Suprapubic skin (tissue), 4 donors: Measurements from ENCODE around the gene PDRG1. TPM values are rescaled to one million over a fixed set of nuclear protein-coding genes. Genes with fewer than 3 reads are reported as not detected.

ENCODE experiments used
- DNase-seq, 2 donors: peaks; one replicate each; pipeline ENCODE4 v3.0.0-alpha.2; 2019; ENCODE audit warnings: low spot score in 2 of 2
- H3K27ac ChIP-seq: fragments of 200-600 bp; sonication (generic); one replicate; pipeline ENCODE4 v1.5.1; 2019
- H3K27me3 ChIP-seq: fragments of 200-600 bp; sonication (generic); one replicate; pipeline ENCODE4 v1.5.1; 2019
- H3K36me3 ChIP-seq: fragments of 200-600 bp; sonication (generic); one replicate; pipeline ENCODE4 v1.5.1; 2019
- H3K4me1 ChIP-seq: fragments of 200-600 bp; sonication (generic); one replicate; pipeline ENCODE4 v1.5.1; 2019
- H3K4me3 ChIP-seq: fragments of 200-600 bp; sonication (generic); one replicate; pipeline ENCODE4 v1.5.1; 2019; ENCODE audit warnings: mild to moderate bottlenecking
- H3K9me3 ChIP-seq: fragments of 200-600 bp; sonication (generic); one replicate; pipeline ENCODE4 v1.5.1; 2019
- CTCF ChIP-seq, 2 donors: fragments of 200-600 bp in 1 of 2; fragments of 450-650 bp in 1 of 2; sonication (generic) in 1 of 2; IDR thresholded peaks; one replicate each; pipeline ENCODE4 v1.5.1; 2016 to 2019; ENCODE audit warnings: antibody characterized with exemption in 2 of 2, mild to moderate bottlenecking in 1 of 2, moderate library complexity in 1 of 2
- EP300 ChIP-seq: sonication (generic); formaldehyde crosslinking; IDR thresholded peaks from one replicate; pipeline ENCODE4 v1.6.1; 2017; ENCODE audit warnings: antibody characterized with exemption
- POLR2A ChIP-seq, 2 donors: fragments of 450-650 bp; IDR thresholded peaks; one replicate each; pipeline ENCODE4 v1.6.1; 2017; ENCODE audit warnings: antibody characterized with exemption in 2 of 2, mild to moderate bottlenecking in 2 of 2, moderate library complexity in 2 of 2
- POLR2AphosphoS5 ChIP-seq, 3 donors: sonication (generic); formaldehyde crosslinking; IDR thresholded peaks; one replicate each; pipeline ENCODE4 v1.6.1; 2017; ENCODE audit warnings: antibody characterized with exemption in 3 of 3
- WGBS: methylation state at CpG from one replicate; pipeline ENCODE4 v1.1.5; 2018; 5-methylcytosine and 5-hydroxymethylcytosine counted together
- total RNA-seq, 4 donors: library from RNA; depleted of rRNA; stranded (reverse); fragments of >200 nt; gene quantifications; one replicate each; pipeline ENCODE4 v1.1.0, GENCODE V29; 2016

The PDRG1 gene
- total RNA-seq, 4 donors from 2014 or later, result 5.1 to 12.3 (median 7.8) TPM

DNA sequence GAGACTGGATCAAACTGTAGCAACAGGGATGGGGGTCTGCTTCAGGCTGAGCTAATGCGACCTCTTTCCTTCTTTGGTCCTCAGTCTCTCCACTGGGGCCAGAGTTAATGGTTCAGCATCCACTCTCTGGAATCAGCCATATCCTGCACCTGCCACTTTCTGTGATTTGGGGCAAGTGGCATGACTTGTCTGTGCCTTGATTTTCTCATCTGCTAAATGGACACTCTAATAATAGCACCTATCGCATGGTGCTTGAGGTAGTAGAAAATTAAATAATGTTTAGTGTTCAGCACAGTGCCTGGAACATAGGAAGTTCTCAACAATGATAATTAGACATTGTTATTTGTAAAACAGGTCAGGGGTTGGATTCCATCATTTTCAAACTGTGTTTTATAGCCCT lies 22.4 kb upstream of the PDRG1 start:
- no peaks in the 10 kb centered on the region for H3K36me3 ChIP-seq
- no peak overlapping the region for H3K27ac ChIP-seq
- WGBS, result 78% methylated on average over 2 of the region's 2 CpGs
- peaks cover 42% of the 10 kb centered on the region for H3K27me3 ChIP-seq
- TF ChIP-seq POLR2AphosphoS5 (IDR thresholded peaks at IDR 0.05) (no peak), EP300 (no peak), POLR2A (IDR thresholded peaks at IDR 0.05) (no peak), CTCF (IDR thresholded peaks at IDR 0.05) (no peak)
- no peak overlapping the region for H3K4me3 ChIP-seq
- H3K9me3 ChIP-seq, result no peaks in the 10 kb centered on the region
- no peaks in the 10 kb centered on the region for H3K4me1 ChIP-seq
- no peak for DNase-seq

DNA sequence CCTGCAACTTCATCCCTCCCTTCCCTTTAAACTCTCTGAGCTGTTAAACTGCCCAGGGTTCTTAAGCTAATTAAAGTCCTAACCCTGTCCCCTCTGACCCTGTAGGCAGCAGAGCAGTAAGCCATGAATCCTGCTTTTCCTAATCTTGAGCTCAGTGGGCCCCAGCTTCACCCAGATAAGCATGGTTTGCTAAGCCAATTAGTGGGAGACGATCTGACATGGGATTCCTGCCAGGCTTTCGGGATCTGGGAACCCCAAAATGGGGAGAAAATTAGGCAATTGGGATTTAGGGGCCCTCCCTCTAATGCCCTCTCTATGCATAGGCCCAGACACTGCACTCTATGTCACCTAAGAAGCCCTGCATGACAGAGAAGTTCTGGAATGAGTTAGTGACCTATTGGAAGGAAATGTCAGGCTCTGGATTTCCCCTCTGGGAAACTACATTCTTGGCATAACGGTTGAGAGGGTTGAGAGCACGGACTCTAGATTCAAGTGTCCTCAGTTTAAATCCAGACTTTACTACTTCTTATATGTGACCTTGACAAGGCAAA lies 20.7 kb upstream of the PDRG1 start:
- no peak for TF ChIP-seq EP300
- TF ChIP-seq POLR2AphosphoS5 (IDR thresholded peaks at IDR 0.05), result no peak
- TF ChIP-seq CTCF (IDR thresholded peaks at IDR 0.05), result no peak
- no peak for TF ChIP-seq POLR2A (IDR thresholded peaks at IDR 0.05)
- Histone ChIP-seq H3K36me3 (no peaks in the 10 kb centered on the region), H3K27me3 (peaks cover 58% of the 10 kb centered on the region), H3K9me3 (no peaks in the 10 kb centered on the region), H3K27ac (no peak overlapping the region), H3K4me3 (no peak overlapping the region), H3K4me1 (peaks cover 10% of the 10 kb centered on the region)
- no peak for DNase-seq
- WGBS, result 13% methylated on average over 4 of the region's 4 CpGs

DNA sequence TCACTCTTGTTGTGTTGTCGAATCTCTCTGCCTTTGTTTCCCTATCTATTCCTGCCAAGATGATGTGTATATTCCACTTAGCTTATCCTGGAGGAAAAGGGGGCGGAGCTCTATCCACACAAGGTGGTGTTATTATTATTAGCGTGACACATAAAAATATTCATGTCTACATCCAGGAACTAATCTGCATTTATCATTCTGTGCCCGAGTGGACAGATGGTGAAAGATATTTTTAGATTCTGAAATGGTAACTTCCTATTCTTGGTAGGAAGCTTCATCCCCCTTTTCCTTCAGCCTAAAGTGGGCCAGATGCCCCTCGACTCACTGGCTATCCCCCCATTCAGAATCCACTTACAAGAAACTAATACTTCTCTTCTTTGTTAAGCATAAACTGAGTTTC lies 18.1 kb upstream of the PDRG1 start:
- Histone ChIP-seq H3K4me1 (peaks cover 10% of the 10 kb centered on the region), H3K27ac (no peak overlapping the region), H3K4me3 (no peak overlapping the region), H3K9me3 (no peaks in the 10 kb centered on the region), H3K27me3 (peaks cover 80% of the 10 kb centered on the region), H3K36me3 (no peaks in the 10 kb centered on the region)
- 74% methylated on average over 5 of the region's 5 CpGs for WGBS
- DNase-seq, result no peak
- TF ChIP-seq POLR2A (IDR thresholded peaks at IDR 0.05) (no peak), CTCF (IDR thresholded peaks at IDR 0.05) (no peak), POLR2AphosphoS5 (IDR thresholded peaks at IDR 0.05) (no peak), EP300 (no peak)

DNA sequence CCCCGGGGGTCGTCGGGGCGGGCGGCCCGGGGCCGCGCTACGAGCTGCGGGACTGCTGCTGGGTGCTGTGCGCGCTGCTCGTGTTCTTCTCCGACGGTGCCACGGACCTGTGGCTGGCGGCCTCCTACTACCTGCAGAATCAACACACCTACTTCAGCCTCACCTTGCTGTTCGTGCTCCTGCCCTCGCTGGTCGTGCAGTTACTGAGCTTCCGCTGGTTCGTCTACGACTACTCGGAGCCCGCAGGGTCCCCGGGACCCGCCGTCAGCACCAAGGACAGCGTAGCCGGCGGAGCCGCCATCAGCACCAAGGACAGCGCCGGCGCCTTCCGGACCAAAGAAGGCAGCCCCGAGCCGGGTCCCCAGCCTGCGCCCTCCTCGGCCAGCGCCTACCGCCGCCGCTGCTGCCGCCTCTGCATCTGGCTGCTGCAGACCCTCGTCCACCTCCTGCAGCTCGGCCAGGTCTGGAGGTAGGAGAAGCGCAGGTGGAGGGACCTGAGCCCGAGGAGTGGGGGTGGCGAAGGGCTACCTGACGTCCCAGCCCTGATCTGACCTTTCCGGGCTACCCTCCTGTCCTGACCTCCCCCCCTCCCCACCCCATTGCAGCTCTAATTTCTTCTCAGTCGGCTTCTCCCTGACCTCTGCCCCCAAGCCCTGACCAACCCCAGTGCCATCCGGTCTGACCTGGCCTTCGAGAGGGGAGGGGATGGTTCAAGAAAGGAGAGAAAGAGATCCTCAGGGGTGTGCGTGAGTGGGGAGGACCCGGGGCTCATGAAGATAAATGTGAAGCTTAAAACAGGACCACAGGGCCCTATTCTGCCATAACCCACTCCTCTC lies 16.7 kb upstream of the PDRG1 start:
- DNase-seq, result peak in 1 of 2 donors; percentile 76

DNA sequence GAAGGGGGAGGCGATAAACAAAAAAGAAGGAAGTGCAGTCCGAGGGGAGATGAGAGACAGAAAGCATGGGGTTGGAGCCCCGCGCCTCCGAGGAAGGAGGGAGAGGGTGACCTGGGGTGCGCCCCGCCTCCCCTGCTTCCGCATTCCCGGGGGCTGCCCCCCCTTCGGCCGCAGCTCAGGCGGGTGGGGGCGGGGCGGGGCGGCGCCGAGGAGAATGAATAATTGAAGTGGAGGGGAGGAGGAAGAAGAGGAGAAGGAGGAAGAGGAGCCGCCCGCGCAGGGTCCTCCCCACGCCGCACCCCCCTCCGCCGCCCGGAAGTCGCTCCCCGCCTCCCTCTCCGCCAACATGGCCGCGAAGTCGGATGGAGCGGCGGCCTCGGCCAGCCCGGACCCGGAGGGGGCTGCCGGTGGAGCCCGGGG lies 16.0 kb upstream of the PDRG1 start, which contains the start of gene XKR7:
TSS of gene XKR7 (plus strand) at position 322 of the 420 bp plus-strand sequence. CDS start at position 347, 25 bp downstream.
- no peak within 1 kb of the TSS for H3K27ac ChIP-seq
- H3K36me3 ChIP-seq, result no peaks in the 10 kb centered on the region
- peaks cover 10% of the 10 kb centered on the region for H3K4me1 ChIP-seq
- no peaks in the 10 kb centered on the region for H3K9me3 ChIP-seq
- H3K4me3 ChIP-seq, result peak within 1 kb of the TSS; percentile 36
- H3K27me3 ChIP-seq, result peaks cover 72% of the 10 kb centered on the region
- WGBS, result 4% methylated on average over 26 of the region's 38 CpGs
- DNase-seq, result no peak
- no peak for TF ChIP-seq EP300
- no peak for TF ChIP-seq POLR2A (IDR thresholded peaks at IDR 0.05)
- TF ChIP-seq POLR2AphosphoS5 (IDR thresholded peaks at IDR 0.05), result no peak
- TF ChIP-seq CTCF (IDR thresholded peaks at IDR 0.05), result no peak

More for the DNA sequence above, 16.7 kb upstream of the PDRG1 start:
- 13% methylated on average over 6 of the region's 57 CpGs for WGBS
- TF ChIP-seq POLR2A (IDR thresholded peaks at IDR 0.05) (no peak), POLR2AphosphoS5 (IDR thresholded peaks at IDR 0.05) (peak in 1 of 3 donors; percentile 89), EP300 (no peak)
- Histone ChIP-seq H3K4me3 (peak overlapping the region; percentile 36), H3K27me3 (peaks cover 74% of the 10 kb centered on the region), H3K27ac (no peak overlapping the region), H3K4me1 (peaks cover 10% of the 10 kb centered on the region), H3K36me3 (no peaks in the 10 kb centered on the region), H3K9me3 (no peaks in the 10 kb centered on the region)
